ENCODE results near the gene SYT12. TPM values are rescaled to one million over a fixed set of nuclear protein-coding genes. Genes with fewer than 3 reads are reported as not detected.

Gene SYT12
- total RNA-seq, 1 experiment from 2014 or later = 4.6 TPM

DNA sequence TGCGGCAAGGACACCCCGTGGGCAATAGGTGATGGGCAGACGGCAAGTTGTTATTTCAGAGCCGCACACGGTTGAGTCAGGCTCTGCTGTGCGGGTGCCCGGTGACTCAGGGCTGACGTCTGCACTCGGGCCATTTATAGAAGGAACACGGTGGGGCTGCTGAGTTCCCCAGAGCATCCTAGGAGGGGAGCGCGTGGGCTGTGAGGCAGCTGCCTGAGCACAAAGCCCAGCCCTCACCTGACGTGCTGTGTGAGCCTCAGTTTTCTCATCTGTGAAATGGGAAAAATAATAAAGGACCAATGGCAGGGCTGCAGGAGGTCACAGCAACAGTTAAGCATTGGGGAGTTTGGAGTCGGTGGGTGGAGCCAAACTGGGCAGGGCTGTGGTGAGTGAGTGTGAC lies 22.4 kb downstream of the SYT12 start:
- H3K36me3 Mint-ChIP-seq = no peaks in the 10 kb centered on the region
- no peaks in the 10 kb centered on the region for H3K4me1 Mint-ChIP-seq
- H3K9me3 Mint-ChIP-seq = no peaks in the 10 kb centered on the region
- CTCF ChIA-PET = no interaction called here
- no peak for TF ChIP-seq NFYB (CRISPR knock-in tag; conservative IDR thresholded peaks at IDR 0.05; ENCODE audit: low read depth)
- TF ChIP-seq ZNF219 (CRISPR knock-in tag; IDR thresholded peaks at IDR 0.05; ENCODE audit: borderline replicate concordance) = no peak
- TF ChIP-seq ELF4 (CRISPR knock-in tag; IDR thresholded peaks at IDR 0.05; ENCODE audit: low read depth) = no peak
- TF ChIP-seq, protein P1, sequence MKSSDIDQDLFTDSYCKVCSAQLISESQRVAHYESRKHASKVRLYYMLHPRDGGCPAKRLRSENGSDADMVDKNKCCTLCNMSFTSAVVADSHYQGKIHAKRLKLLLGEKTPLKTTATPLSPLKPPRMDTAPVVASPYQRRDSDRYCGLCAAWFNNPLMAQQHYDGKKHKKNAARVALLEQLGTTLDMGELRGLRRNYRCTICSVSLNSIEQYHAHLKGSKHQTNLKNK (CRISPR knock-in tag; IDR thresholded peaks at IDR 0.05) = no peak
- TF ChIP-seq EMX1 (CRISPR knock-in tag; IDR thresholded peaks at IDR 0.05) = no peak
- POLR2A ChIA-PET = no interaction called here
- ATAC-seq (no peak), DNase-seq (ENCODE audit: low spot score) (no peak)
- no peak overlapping the region for H3K27ac Mint-ChIP-seq
- no peak overlapping the region for H3K4me3 Mint-ChIP-seq
- H3K27me3 Mint-ChIP-seq (ENCODE audit: low read depth) = no peaks in the 10 kb centered on the region

DNA sequence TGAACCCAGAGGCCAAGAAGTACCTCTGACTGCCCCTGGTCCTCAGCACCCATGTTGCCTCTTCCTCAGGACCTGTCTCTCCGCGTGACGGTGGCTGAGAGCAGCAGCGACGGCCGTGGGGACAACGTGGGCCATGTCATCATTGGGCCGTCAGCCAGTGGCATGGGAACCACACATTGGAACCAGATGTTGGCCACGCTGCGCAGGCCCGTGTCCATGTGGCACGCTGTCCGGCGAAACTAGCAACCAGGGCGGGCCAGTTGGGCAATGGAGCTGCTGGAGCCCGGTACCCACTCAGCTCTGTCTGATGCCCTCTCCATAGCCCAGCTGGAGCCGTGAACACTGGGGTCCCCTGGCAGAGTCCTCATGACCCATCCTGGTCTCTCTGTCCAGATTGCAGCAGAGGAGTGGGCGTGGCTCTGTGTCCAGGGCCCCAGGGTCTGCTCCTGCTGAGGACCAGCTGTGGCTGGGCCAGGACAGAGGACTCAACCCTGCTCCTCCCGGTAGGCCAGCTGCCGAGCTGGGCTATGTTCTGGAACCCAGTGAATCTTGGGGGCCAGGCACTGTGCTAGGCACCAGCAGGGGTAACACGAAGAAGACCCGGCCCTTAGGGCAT lies 25.7 kb downstream of the SYT12 start:
- Mint-ChIP-seq H3K9me3 (no peaks in the 10 kb centered on the region), H3K36me3 (no peaks in the 10 kb centered on the region), H3K27ac (no peak overlapping the region), H3K27me3 (ENCODE audit: low read depth) (no peaks in the 10 kb centered on the region), H3K4me3 (no peak overlapping the region), H3K4me1 (no peaks in the 10 kb centered on the region)
- POLR2A ChIA-PET = no interaction called here
- DNase-seq (ENCODE audit: low spot score) = no peak
- no peak for ATAC-seq
- TF ChIP-seq, protein P2, sequence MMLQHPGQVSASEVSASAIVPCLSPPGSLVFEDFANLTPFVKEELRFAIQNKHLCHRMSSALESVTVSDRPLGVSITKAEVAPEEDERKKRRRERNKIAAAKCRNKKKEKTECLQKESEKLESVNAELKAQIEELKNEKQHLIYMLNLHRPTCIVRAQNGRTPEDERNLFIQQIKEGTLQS (CRISPR knock-in tag; conservative IDR thresholded peaks at IDR 0.05) = no peak
- no peak for TF ChIP-seq MYBL2 (CRISPR knock-in tag; IDR thresholded peaks at IDR 0.05)
- TF ChIP-seq NR1H2 (CRISPR knock-in tag; IDR thresholded peaks at IDR 0.05) = no peak
- TF ChIP-seq GTF2I (CRISPR knock-in tag; conservative IDR thresholded peaks at IDR 0.05) = no peak
- TF ChIP-seq CTCF (IDR thresholded peaks at IDR 0.05) = no peak
- TF ChIP-seq, protein P3, sequence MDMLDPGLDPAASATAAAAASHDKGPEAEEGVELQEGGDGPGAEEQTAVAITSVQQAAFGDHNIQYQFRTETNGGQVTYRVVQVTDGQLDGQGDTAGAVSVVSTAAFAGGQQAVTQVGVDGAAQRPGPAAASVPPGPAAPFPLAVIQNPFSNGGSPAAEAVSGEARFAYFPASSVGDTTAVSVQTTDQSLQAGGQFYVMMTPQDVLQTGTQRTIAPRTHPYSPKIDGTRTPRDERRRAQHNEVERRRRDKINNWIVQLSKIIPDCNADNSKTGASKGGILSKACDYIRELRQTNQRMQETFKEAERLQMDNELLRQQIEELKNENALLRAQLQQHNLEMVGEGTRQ (CRISPR knock-in tag; IDR thresholded peaks at IDR 0.05) = no peak
- TF ChIP-seq SP1 (CRISPR knock-in tag; conservative IDR thresholded peaks at IDR 0.05) = no peak
- no peak for TF ChIP-seq FOXJ3 (CRISPR knock-in tag; IDR thresholded peaks at IDR 0.05; ENCODE audit: borderline replicate concordance)
- TF ChIP-seq TEAD4 (CRISPR knock-in tag; IDR thresholded peaks at IDR 0.05) = no peak
- CTCF ChIA-PET = interaction anchor here (4.0 kb wide), 1 partner anchor 26 kb away, joined by 22 read pairs; the partner anchor contains the start of gene SYT12

DNA sequence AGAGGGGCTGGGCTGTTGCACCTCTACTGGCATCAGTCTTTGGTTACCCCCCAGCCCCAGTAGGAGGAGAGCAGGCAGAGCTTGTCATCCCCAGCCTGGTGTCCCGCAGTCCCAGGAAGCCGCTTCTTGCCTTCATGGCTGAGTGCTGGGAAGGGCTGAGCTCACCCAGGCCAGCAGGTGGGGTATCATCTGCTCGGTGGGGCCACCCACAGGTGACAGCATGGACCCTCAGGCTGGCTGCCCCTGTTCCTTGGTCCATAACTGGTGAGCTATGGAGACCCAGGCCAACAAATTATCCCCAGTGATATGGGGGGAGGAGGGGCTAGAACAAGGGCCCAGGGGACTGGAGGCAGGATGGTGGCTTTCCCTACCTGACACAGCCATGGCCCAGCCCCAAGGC lies 27.2 kb downstream of the SYT12 start:
- no peak for DNase-seq (ENCODE audit: low spot score)
- POLR2A ChIA-PET = no interaction called here
- CTCF ChIA-PET = interaction anchor here (0.9 to 4.0 kb wide), 7 partner anchors 10 to 74 kb away, joined by 3 to 22 read pairs (median 4); partner anchors contain the start of gene SYT12
- no peaks in the 10 kb centered on the region for H3K9me3 Mint-ChIP-seq
- peaks cover 10% of the 10 kb centered on the region for H3K4me1 Mint-ChIP-seq
- ATAC-seq = no peak
- no peak overlapping the region for H3K27ac Mint-ChIP-seq
- H3K27me3 Mint-ChIP-seq (ENCODE audit: low read depth) = no peaks in the 10 kb centered on the region
- no peak overlapping the region for H3K4me3 Mint-ChIP-seq
- no peaks in the 10 kb centered on the region for H3K36me3 Mint-ChIP-seq
- TF ChIP-seq ZNF512 (CRISPR knock-in tag; IDR thresholded peaks at IDR 0.05; ENCODE audit: borderline replicate concordance) = no peak
- no peak for TF ChIP-seq ZNF396 (CRISPR knock-in tag; IDR thresholded peaks at IDR 0.05; ENCODE audit: borderline replicate concordance)
- TF ChIP-seq SMAD3 (CRISPR knock-in tag; IDR thresholded peaks at IDR 0.05; ENCODE audit: borderline replicate concordance) = no peak
- TF ChIP-seq GRHL2 (CRISPR knock-in tag; IDR thresholded peaks at IDR 0.05; ENCODE audit: insufficient replicate concordance, severe bottlenecking) = no peak
- TF ChIP-seq ZNF232 (CRISPR knock-in tag; IDR thresholded peaks at IDR 0.05) = no peak
- no peak for TF ChIP-seq FOXJ3 (CRISPR knock-in tag; IDR thresholded peaks at IDR 0.05; ENCODE audit: borderline replicate concordance)
- TF ChIP-seq NR3C1 (CRISPR knock-in tag; conservative IDR thresholded peaks at IDR 0.05; ENCODE audit: low read depth) = no peak
- TF ChIP-seq, protein P4, sequence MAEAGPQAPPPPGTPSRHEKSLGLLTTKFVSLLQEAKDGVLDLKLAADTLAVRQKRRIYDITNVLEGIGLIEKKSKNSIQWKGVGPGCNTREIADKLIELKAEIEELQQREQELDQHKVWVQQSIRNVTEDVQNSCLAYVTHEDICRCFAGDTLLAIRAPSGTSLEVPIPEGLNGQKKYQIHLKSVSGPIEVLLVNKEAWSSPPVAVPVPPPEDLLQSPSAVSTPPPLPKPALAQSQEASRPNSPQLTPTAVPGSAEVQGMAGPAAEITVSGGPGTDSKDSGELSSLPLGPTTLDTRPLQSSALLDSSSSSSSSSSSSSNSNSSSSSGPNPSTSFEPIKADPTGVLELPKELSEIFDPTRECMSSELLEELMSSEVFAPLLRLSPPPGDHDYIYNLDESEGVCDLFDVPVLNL (CRISPR knock-in tag; IDR thresholded peaks at IDR 0.05; ENCODE audit: borderline replicate concordance, low read depth) = no peak
- TF ChIP-seq, protein P1 (CRISPR knock-in tag; IDR thresholded peaks at IDR 0.05) = no peak
- TF ChIP-seq TEAD1 (CRISPR knock-in tag; IDR thresholded peaks at IDR 0.05) = no peak
- no peak for TF ChIP-seq ZNF138 (CRISPR knock-in tag; conservative IDR thresholded peaks at IDR 0.05)
- TF ChIP-seq HMGA2 (CRISPR knock-in tag; IDR thresholded peaks at IDR 0.05) = no peak
- no peak for TF ChIP-seq ETV6 (CRISPR knock-in tag; IDR thresholded peaks at IDR 0.05)
- no peak for TF ChIP-seq ZNF219 (CRISPR knock-in tag; IDR thresholded peaks at IDR 0.05; ENCODE audit: borderline replicate concordance)

Measured in WTC11 (cell line).